Caco-2 (cell line): ENCODE measurements around the gene BNIP1. TPM values are rescaled to one million over a fixed set of nuclear protein-coding genes. Genes with fewer than 3 reads are reported as not detected.
"Not testable (repeated sequence)": the region's sequence is repeated elsewhere in the genome, so short reads cannot be mapped to it uniquely, and the experiment has no call there.

Experiments
- BruUV-seq: library from RNA; stranded (reverse); fragments of 400-500 nt; replicated peaks from 2 replicates; lab custom pipeline; 2021; lab: Mats Ljungman, UMichigan
- CTCF ChIA-PET: fragments of 300-600 bp; sonication (Branson Sonifier 250); formaldehyde crosslinking; loops from one replicate; lab custom pipeline; 2022; ENCODE audit warnings: antibody characterized with exemption; lab: Charles Lee
- POLR2A ChIA-PET: fragments of 300-600 bp; sonication (Branson Sonifier 250); formaldehyde crosslinking; loops from one replicate; lab custom pipeline; 2022; ENCODE audit warnings: antibody characterized with exemption; lab: Charles Lee
- DNase-seq, 2 experiments: peaks; one replicate each; pipeline versions ENCODE4 v3.0.0 to v3.0.0-alpha.2; 2020 to 2022
- H3K27me3 ChIP-seq: replicated peaks from 2 replicates; pipeline ENCODE4 v1.6.0; 2011; ENCODE audit warnings: low read length; ENCODE audit not compliant: control insufficient read depth, insufficient read depth
- H3K36me3 ChIP-seq: 2 replicates; pipeline ENCODE4 v1.5.1; 2011; ENCODE audit warnings: low read length; ENCODE audit not compliant: control insufficient read depth, insufficient read depth
- H3K4me1 ChIP-seq: fragments of 250-450 bp; sonication (Bioruptor Pico); 2 replicates; pipeline ENCODE4 v1.5.1; 2020; ENCODE audit warnings: mild to moderate bottlenecking
- H3K4me3 ChIP-seq: 2 replicates; pipeline ENCODE4 v1.5.1; 2011; ENCODE audit warnings: low read depth, mild to moderate bottlenecking, control low read depth, low read length
- H3K9me3 ChIP-seq: fragments of 250-450 bp; sonication (Bioruptor Pico); 2 replicates; pipeline ENCODE4 v1.5.1; 2020; ENCODE audit warnings: mild to moderate bottlenecking, moderate library complexity
- H3K27ac Mint-ChIP-seq: one replicate; pipeline ENCODE4 v1.8.0; 2022; ENCODE audit warnings: mixed read lengths; ENCODE audit not compliant: unreplicated experiment
- H3K27me3 Mint-ChIP-seq: one replicate; pipeline ENCODE4 v1.8.0; 2022; ENCODE audit warnings: mixed read lengths; ENCODE audit not compliant: insufficient read depth, unreplicated experiment
- H3K36me3 Mint-ChIP-seq: one replicate; pipeline ENCODE4 v1.8.0; 2022; ENCODE audit warnings: mild to moderate bottlenecking, mixed read lengths; ENCODE audit not compliant: insufficient read depth, unreplicated experiment
- H3K4me1 Mint-ChIP-seq: one replicate; pipeline ENCODE4 v1.8.0; 2022; ENCODE audit warnings: low read depth, mixed read lengths; ENCODE audit not compliant: unreplicated experiment
- H3K4me3 Mint-ChIP-seq: one replicate; pipeline ENCODE4 v1.8.0; 2022; ENCODE audit warnings: mild to moderate bottlenecking, moderate library complexity, mixed read lengths; ENCODE audit not compliant: unreplicated experiment
- H3K9me3 Mint-ChIP-seq: one replicate; pipeline ENCODE4 v1.8.0; 2022; ENCODE audit warnings: mixed read lengths; ENCODE audit not compliant: unreplicated experiment
- CTCF ChIP-seq, 2 experiments: fragments of 200-600 bp in 1 of 2; IDR thresholded peaks; 1 replicate in 1 of 2; 2 replicates in 1 of 2; pipeline versions ENCODE4 v1.5.1 to v1.8.0; 2011 to 2022; ENCODE audit warnings: antibody characterized with exemption in 1 of 2, control low read depth in 1 of 2, inconsistent platforms in 1 of 2, low read depth in 1 of 2, low read length in 1 of 2, mild to moderate bottlenecking in 1 of 2, moderate library complexity in 1 of 2; ENCODE audit not compliant: insufficient read depth in 1 of 2, severe bottlenecking in 1 of 2, unreplicated experiment in 1 of 2
- intact Hi-C: fragments of 100-400 bp; cut with micrococcal nuclease; formaldehyde crosslinking; loops from one replicate; pipeline ENCODE4 v1.10.0; 2022; ENCODE audit not compliant: unreplicated experiment
- total RNA-seq: library from RNA; stranded (reverse); gene quantifications from 2 replicates; pipeline ENCODE4 v1.2.3, GENCODE V29; 2022

BNIP1 gene
- total RNA-seq, 1 experiment from 2014 or later = 13.9 TPM

- BruUV-seq = no TSS peak
- no peaks in the 10 kb centered on the region for H3K27me3 ChIP-seq
- no peaks in the 10 kb centered on the region for H3K4me1 ChIP-seq
- Mint-ChIP-seq H3K36me3 (peaks cover 14% of the 10 kb centered on the region), H3K9me3 (no peaks in the 10 kb centered on the region), H3K27me3 (no peaks in the 10 kb centered on the region), H3K4me3 (no peak overlapping the region), H3K4me1 (no peaks in the 10 kb centered on the region), H3K27ac (no peak overlapping the region)
- TF ChIP-seq CTCF (IDR thresholded peaks at IDR 0.05; ENCODE audit: insufficient read depth in 1 of 2, low read depth in 1 of 2, low read length in 1 of 2, severe bottlenecking in 1 of 2, unreplicated experiment in 1 of 2) = no peak
- intact Hi-C loops = no loop called here
- H3K36me3 ChIP-seq = peaks cover 1% of the 10 kb centered on the region; the same call in 1 of the 2 replicates
- POLR2A ChIA-PET = interaction anchor here (0.5 kb wide), 1 partner anchor 10 kb away, joined by 4 read pairs; no protein-coding TSS in a partner anchor
- peaks cover 7% of the 10 kb centered on the region; the same call in 1 of the 2 replicates for H3K9me3 ChIP-seq
- no peak overlapping the region for H3K4me3 ChIP-seq
- CTCF ChIA-PET = no interaction called here
- DNase-seq = peak in 1 of 2 experiments; percentile 25
Observed at GRCh38 chr5:173123416-173123815, 20.9 kb upstream of the BNIP1 start.

GRCh38 chr5:173132166-173132565 is 12.2 kb upstream of the BNIP1 start:
- H3K4me1 Mint-ChIP-seq, H3K27me3 Mint-ChIP-seq, H3K27me3 ChIP-seq, H3K4me3 Mint-ChIP-seq, H3K36me3 ChIP-seq, H3K4me3 ChIP-seq, intact Hi-C loops, BruUV-seq, CTCF ChIA-PET, DNase-seq, H3K27ac Mint-ChIP-seq, H3K9me3 Mint-ChIP-seq, POLR2A ChIA-PET, H3K9me3 ChIP-seq, H3K4me1 ChIP-seq: not testable (repeated sequence)
- H3K36me3 Mint-ChIP-seq = peaks cover 13% of the 10 kb centered on the region

GRCh38 chr5:173138707-173139106 is 5.6 kb upstream of the BNIP1 start:
- no peaks in the 10 kb centered on the region for H3K9me3 Mint-ChIP-seq
- H3K36me3 Mint-ChIP-seq = no peaks in the 10 kb centered on the region
- no peak overlapping the region for H3K4me3 ChIP-seq
- H3K27me3 Mint-ChIP-seq = no peaks in the 10 kb centered on the region
- H3K36me3 ChIP-seq = no peaks in the 10 kb centered on the region
- H3K4me1 Mint-ChIP-seq = no peaks in the 10 kb centered on the region
- BruUV-seq = no TSS peak
- TF ChIP-seq CTCF (IDR thresholded peaks at IDR 0.05; ENCODE audit: insufficient read depth in 1 of 2, low read depth in 1 of 2, low read length in 1 of 2, severe bottlenecking in 1 of 2, unreplicated experiment in 1 of 2) = no peak
- DNase-seq = peak in 1 of 2 experiments; percentile 36
- H3K9me3 ChIP-seq = no peaks in the 10 kb centered on the region
- intact Hi-C loops = no loop called here
- no peak overlapping the region for H3K4me3 Mint-ChIP-seq
- H3K27me3 ChIP-seq = no peaks in the 10 kb centered on the region
- peaks cover 13% of the 10 kb centered on the region for H3K4me1 ChIP-seq
- no peak overlapping the region for H3K27ac Mint-ChIP-seq
- ChIA-PET POLR2A (interaction anchor here (0.6 kb wide), 2 partner anchors 12 to 155 kb away, joined by 3 read pairs; partner anchors contain the start of gene ATP6V0E1), CTCF (no interaction called here)
